Testis (tissue), 3 donors: ENCODE results near the gene FAM107B. TPM values are rescaled to one million over a fixed set of nuclear protein-coding genes. Genes with fewer than 3 reads are reported as not detected.

Source experiments
- DNase-seq: peaks from one replicate; pipeline ENCODE4 v3.0.0-alpha.2; 2019
- H3K27ac ChIP-seq, 2 donors: fragments of 200-600 bp; sonication (generic); one replicate each; pipeline ENCODE4 v1.5.1; 2019
- H3K27me3 ChIP-seq: fragments of 200-600 bp; sonication (generic); one replicate; pipeline ENCODE4 v1.5.1; 2019
- H3K36me3 ChIP-seq: fragments of 200-600 bp; sonication (generic); one replicate; pipeline ENCODE4 v1.5.1; 2017; ENCODE audit warnings: low read depth; ENCODE audit errors: missing control alignments
- H3K4me1 ChIP-seq: fragments of 200-600 bp; sonication (generic); one replicate; pipeline ENCODE4 v1.5.1; 2019
- H3K4me3 ChIP-seq, 2 donors: fragments of 200-600 bp; sonication (generic); one replicate each; pipeline ENCODE4 v1.5.1; 2017 to 2019
- H3K9me3 ChIP-seq: fragments of 200-600 bp; sonication (generic); one replicate; pipeline ENCODE4 v1.5.1; 2017
- POLR2A ChIP-seq: fragments of 450-650 bp; IDR thresholded peaks from one replicate; pipeline ENCODE4 v1.6.1; 2017; ENCODE audit warnings: antibody characterized with exemption, mild to moderate bottlenecking, moderate library complexity
- WGBS, 2 donors: methylation state at CpG; one replicate each; pipeline ENCODE4 v1.1.5; 2018; 5-methylcytosine and 5-hydroxymethylcytosine counted together
- intact Hi-C: fragments of 100-400 bp; cut with DNase I; formaldehyde crosslinking; loops from one replicate; pipeline ENCODE4 v1.15.1; 2023; ENCODE audit warnings: low total_unique reads
- polyA plus RNA-seq: library from polyadenylated mRNA; stranded (reverse); fragments of 350-450 nt; fragmentation: Illumina TruSeq; extraction: RNeasy Lipid Tissue Mini Kit (QIAGEN cat#74804); gene quantifications from one replicate; pipeline ENCODE4 v1.2.3, GENCODE V29; 2014; ENCODE audit warnings: low read depth, low replicate concordance; ENCODE audit not compliant: insufficient read depth
- total RNA-seq, 2 donors: library from RNA; depleted of rRNA; stranded (reverse); fragments of >200 nt; gene quantifications; one replicate each; pipeline ENCODE4 v1.2.3, GENCODE V29; 2016
- TF ChIP-seq, protein P1 (sequence below), 3 experiments: fragments of 450-650 bp in 2 of 3; fragments of 200-600 bp in 1 of 3; sonication (generic) in 1 of 3; IDR thresholded peaks; one replicate each; pipeline ENCODE4 v1.5.1; 2016 to 2019; ENCODE audit warnings: antibody characterized with exemption in 3 of 3, mild to moderate bottlenecking in 2 of 3, moderate library complexity in 1 of 3

FAM107B gene
- total and polyA plus RNA-seq, 3 donors from 2014 or later: 71.7 to 89.5 (median 82.8) TPM

DNA sequence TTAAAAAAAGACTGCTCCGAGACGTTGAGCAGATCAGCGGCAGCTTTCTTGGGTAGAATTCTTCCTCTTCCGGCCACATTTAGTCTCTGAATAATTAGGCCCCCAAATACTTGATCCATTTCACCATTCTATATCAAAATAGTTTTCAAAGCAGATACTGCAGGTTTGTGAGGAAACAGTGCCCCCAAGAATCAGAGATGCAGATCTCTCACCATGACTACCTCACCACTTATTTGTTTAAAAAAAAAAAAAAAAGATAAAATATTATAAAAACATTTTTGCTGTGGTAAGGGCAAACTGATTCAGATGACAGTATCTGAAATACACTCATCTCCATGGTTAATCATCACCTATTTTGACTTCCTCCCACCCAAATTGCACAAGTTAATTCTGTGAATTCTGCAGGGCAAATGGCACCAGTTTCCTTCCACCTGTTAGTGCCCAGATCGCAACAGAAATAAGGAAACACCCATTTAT lies 210.4 kb downstream of the FAM107B start:
- no peak overlapping the region for H3K4me3 ChIP-seq
- intact Hi-C loops: no loop called here
- no peak overlapping the region for H3K27ac ChIP-seq
- no peaks in the 10 kb centered on the region for H3K36me3 ChIP-seq
- WGBS, 2 donors: 83 to 89% methylated on average over 5 of the region's 5 CpGs
- DNase-seq: no peak
- no peaks in the 10 kb centered on the region for H3K9me3 ChIP-seq
- TF ChIP-seq POLR2A: no peak
- TF ChIP-seq, protein P1, sequence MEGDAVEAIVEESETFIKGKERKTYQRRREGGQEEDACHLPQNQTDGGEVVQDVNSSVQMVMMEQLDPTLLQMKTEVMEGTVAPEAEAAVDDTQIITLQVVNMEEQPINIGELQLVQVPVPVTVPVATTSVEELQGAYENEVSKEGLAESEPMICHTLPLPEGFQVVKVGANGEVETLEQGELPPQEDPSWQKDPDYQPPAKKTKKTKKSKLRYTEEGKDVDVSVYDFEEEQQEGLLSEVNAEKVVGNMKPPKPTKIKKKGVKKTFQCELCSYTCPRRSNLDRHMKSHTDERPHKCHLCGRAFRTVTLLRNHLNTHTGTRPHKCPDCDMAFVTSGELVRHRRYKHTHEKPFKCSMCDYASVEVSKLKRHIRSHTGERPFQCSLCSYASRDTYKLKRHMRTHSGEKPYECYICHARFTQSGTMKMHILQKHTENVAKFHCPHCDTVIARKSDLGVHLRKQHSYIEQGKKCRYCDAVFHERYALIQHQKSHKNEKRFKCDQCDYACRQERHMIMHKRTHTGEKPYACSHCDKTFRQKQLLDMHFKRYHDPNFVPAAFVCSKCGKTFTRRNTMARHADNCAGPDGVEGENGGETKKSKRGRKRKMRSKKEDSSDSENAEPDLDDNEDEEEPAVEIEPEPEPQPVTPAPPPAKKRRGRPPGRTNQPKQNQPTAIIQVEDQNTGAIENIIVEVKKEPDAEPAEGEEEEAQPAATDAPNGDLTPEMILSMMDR (IDR thresholded peaks at IDR 0.05): no peak
- H3K27me3 ChIP-seq: no peaks in the 10 kb centered on the region
- H3K4me1 ChIP-seq: no peaks in the 10 kb centered on the region

DNA sequence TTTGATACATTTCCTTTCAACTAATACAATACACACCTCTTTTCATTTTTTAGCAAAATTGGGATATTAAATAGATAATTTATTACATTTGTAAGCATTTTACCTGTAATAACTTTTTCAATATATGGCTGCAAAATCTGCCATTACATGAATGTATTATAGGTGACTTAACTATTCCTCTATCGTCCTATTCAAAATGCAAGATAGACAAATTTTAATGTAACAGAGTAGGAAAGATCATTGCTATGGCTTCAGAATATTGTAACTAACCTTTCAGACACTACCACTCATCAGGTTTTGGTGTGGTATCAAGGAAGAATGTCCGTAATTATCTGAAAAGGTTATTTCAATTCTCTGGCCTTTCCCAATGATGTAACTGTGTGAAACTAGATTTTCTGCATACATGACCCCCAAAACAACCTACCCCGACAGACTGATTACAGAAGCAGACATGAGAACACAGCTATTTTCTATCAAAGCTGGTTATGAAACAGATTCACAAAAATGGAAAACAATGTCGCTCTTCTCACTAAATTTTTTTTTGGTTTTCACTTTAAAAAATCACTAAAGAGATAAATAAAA lies 211.2 kb downstream of the FAM107B start:
- no peak for TF ChIP-seq POLR2A
- TF ChIP-seq, protein P1 (IDR thresholded peaks at IDR 0.05): no peak
- no peaks in the 10 kb centered on the region for H3K27me3 ChIP-seq
- H3K4me1 ChIP-seq: no peaks in the 10 kb centered on the region
- H3K27ac ChIP-seq: no peak overlapping the region
- intact Hi-C loops: no loop called here
- H3K36me3 ChIP-seq: no peaks in the 10 kb centered on the region
- no peaks in the 10 kb centered on the region for H3K9me3 ChIP-seq
- no peak for DNase-seq
- H3K4me3 ChIP-seq: no peak overlapping the region
- WGBS, 2 donors: 76% methylated on average over 4 of the region's 4 CpGs

DNA sequence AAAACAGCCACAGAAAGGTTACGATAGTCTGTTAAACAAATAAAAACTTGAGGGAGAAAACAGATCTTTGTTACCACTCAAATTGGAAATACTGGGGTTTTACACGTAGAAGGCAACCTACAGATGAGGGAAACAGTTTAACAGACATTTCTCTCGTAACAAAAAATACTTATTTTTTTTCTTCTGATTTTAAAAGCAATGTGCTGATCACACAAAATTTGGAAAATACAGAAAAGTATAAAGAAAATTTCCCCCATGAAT lies 211.7 kb downstream of the FAM107B start:
- no peak for DNase-seq
- Histone ChIP-seq H3K9me3 (no peaks in the 10 kb centered on the region), H3K4me1 (no peaks in the 10 kb centered on the region), H3K36me3 (no peaks in the 10 kb centered on the region), H3K27me3 (no peaks in the 10 kb centered on the region), H3K27ac (no peak overlapping the region), H3K4me3 (no peak overlapping the region)
- WGBS, 2 donors: 87 to 92% methylated on average over 3 of the region's 3 CpGs
- TF ChIP-seq POLR2A: no peak
- intact Hi-C loops: no loop called here

DNA sequence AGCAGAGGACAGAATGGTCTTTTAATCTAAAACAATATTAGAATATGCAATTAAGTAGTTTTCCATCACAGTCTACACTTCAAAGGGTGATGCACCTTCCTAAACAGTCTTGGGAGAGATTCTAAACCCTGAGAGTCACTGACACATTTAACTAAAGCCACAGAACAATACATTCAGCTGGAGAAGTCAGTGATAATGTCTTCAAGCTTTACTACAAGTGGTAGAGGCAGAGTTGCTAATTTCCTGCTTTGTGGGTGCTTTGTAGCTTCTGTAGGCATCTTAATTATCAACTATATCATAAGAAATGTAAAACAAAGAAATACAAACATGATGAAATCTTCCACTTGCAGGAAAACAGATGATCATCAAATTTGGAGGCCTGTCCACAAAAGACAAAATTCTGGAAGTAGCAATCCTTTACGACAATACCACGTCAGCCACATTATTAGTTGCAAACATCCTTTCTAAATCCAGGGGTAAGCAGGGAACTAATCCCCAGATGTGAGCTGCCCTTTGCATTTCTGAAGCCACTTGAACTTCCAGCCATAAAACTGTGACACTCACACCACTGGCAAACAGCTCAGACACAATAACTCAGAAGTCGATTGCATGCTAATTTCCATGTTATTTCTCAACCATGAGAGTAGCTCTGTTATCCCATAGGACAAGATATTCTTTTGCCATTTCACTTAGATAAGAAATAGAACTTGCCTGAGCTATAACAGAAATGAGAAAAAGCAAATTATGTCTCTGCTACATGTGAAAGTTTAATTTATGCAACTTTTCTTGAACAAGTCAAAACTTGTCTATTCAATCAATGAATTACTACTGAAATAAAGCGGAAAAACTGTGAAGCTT lies 212.2 kb downstream of the FAM107B start:
- Histone ChIP-seq H3K27me3 (no peaks in the 10 kb centered on the region), H3K4me3 (no peak overlapping the region), H3K9me3 (no peaks in the 10 kb centered on the region), H3K27ac (no peak overlapping the region), H3K4me1 (no peaks in the 10 kb centered on the region), H3K36me3 (no peaks in the 10 kb centered on the region)
- no peak for DNase-seq
- 78 to 87% methylated on average over 4 of the region's 4 CpGs for WGBS, 2 donors
- TF ChIP-seq, protein P1 (IDR thresholded peaks at IDR 0.05): no peak
- TF ChIP-seq POLR2A: no peak
- intact Hi-C loops: no loop called here

DNA sequence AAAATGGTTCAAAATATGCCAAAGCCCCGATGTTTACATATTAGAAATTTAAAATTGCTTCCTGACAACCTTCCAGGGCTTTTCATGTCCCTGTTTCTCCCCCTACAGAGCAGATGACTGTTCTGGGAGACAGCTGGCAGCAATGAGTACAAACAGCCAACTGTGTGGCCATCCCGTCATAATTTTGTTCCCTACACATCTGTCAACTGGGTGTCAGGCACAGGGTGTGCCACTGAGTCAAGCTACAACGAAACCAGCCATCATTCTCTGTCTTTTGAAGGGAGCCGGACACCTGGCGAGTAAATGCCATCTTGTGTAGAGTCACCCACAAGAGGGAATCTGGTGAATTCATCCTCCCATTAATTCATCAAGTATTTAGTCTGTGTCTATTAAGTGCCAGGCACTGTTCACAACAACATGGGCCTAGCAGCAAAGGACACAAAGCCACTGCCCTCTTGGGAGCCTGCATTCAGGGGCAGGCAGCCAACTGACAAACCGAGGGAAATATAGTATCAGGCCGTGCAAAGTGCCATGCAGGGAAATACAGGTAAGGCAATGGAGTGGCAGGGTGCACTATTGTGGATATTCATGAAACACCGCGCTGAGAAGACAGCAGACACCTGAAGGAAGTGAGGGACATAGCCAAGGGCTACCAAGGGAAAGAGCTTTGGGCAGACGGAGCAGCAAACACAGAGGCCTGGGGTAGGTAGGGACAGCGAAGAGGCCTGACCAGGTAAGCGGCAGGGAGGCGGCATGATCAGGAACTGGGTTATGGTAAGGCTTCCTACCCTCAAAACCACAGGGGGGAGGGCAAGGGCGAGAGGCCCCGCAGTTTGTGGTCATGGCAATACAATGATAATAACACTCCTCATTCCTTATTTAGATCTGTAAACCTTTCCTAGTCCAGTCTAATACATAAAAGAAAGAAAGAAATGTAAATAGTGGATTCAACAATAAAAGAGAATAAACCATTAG lies 213.6 kb downstream of the FAM107B start:
- no peaks in the 10 kb centered on the region for H3K36me3 ChIP-seq
- no peak for DNase-seq
- H3K27ac ChIP-seq: no peak overlapping the region
- WGBS, 2 donors: 92 to 93% methylated on average over 15 of the region's 15 CpGs
- H3K4me1 ChIP-seq: no peaks in the 10 kb centered on the region
- H3K4me3 ChIP-seq: no peak overlapping the region
- H3K9me3 ChIP-seq: no peaks in the 10 kb centered on the region
- no peak for TF ChIP-seq POLR2A
- TF ChIP-seq, protein P1 (IDR thresholded peaks at IDR 0.05): no peak
- H3K27me3 ChIP-seq: no peaks in the 10 kb centered on the region
- intact Hi-C loops: no loop called here
